Cardiac fibroblast (primary cell): ENCODE measurements around the gene MT1A.
A peak's percentile ranks its signal among the peaks of the same experiment; 100 is the strongest.
"Not testable (repeated sequence)": the region's sequence is repeated elsewhere in the genome, so short reads cannot be mapped to it uniquely, and the experiment has no call there.

Source experiments
- DNase-seq, 2 donors: peaks; one replicate each; pipeline versions ENCODE4 v3.0.0 to v3.0.0-alpha.2; 2010; ENCODE audit warnings: low read depth in 2 of 2
- H3K4me3 ChIP-seq, 2 donors: replicated peaks in 1 of 2; 1 replicate in 1 of 2; 2 replicates in 1 of 2; pipeline ENCODE4 v1.5.1; 2011; ENCODE audit warnings: low read depth in 2 of 2, low read length in 2 of 2, mild to moderate bottlenecking in 2 of 2, moderate library complexity in 1 of 2
- TF ChIP-seq, protein P1 (sequence below): IDR thresholded peaks from one replicate; pipeline ENCODE4 v1.5.1; 2011; ENCODE audit warnings: low read depth, mild to moderate bottlenecking, low read length, inconsistent platforms

The MT1A gene

DNA sequence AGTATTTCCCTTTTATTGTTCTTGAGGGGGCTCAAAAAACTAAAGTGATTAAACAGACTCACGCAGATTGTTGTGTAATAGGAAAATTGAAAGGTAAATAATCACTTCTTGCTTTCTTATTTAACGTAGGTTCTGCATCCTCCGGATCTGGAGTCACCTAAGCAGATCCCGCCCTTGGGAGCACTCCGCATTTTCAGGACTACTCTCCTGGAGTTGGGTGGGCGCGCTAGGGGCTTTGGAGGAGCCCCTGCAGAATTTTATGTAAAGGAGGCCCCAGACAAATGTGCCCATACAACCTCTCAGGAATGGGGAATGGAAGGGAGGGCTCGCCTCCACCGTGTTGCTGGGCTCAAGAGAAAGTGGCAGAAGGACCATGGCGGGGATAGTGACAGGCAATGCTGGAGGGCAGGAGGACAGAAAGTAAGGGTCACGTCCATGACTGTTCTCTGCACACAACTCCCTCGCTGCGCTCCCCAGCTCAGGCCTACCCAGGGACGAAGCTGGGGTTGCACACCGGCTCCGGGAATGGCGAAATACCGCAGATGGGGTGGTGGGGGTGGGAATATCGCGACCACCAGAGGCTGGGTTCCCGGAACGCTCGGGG lies 21.8 kb upstream of the MT1A start:
- no peak for DNase-seq
- TF ChIP-seq, protein P1, sequence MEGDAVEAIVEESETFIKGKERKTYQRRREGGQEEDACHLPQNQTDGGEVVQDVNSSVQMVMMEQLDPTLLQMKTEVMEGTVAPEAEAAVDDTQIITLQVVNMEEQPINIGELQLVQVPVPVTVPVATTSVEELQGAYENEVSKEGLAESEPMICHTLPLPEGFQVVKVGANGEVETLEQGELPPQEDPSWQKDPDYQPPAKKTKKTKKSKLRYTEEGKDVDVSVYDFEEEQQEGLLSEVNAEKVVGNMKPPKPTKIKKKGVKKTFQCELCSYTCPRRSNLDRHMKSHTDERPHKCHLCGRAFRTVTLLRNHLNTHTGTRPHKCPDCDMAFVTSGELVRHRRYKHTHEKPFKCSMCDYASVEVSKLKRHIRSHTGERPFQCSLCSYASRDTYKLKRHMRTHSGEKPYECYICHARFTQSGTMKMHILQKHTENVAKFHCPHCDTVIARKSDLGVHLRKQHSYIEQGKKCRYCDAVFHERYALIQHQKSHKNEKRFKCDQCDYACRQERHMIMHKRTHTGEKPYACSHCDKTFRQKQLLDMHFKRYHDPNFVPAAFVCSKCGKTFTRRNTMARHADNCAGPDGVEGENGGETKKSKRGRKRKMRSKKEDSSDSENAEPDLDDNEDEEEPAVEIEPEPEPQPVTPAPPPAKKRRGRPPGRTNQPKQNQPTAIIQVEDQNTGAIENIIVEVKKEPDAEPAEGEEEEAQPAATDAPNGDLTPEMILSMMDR = no peak
- peak overlapping the region; percentile 25 to 60 for H3K4me3 ChIP-seq

DNA sequence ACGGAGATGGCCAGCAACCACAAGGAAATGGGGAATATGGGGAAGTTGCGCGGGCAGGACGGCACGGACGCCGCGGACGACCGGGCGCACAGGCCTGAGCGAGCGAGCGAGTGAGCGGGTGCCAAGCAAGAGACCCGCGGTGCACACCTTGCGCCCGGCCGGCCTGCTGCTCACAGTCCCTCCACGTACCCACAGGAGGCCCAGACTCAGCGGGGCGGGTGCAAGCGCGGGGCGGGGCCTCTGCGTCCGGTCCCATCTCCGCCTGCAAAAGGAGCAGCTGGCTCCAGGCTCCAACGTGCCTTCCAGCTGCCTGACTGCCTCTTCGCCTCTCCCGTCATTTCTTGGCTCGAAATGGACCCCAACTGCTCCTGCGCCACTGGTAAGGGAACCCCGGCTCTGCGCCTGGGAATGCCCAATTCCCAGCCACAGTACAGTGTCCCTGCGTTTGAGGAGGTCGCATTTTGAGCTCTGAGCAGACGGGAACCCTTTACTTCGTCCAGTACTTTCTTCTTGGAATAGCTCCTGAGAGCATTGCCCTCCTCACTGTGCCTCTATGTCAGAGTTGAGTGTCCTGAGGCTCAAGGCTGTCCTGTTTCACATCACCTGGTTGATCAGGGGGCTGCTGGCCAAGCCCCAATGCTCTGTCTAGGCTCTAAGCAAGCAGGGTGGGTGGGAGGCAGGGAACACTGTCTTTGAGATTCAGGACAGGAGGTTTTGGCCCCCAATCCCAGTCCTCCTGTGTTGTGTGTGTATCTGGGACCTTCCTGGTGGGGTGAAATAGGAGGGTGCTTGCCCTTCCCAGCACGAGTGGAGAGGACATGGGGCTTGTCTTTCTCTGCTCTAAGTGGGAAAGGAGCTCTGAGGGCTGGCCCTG lies 21.0 kb upstream of the MT1A start:
- peak overlapping the region; percentile 25 to 60 for H3K4me3 ChIP-seq
- TF ChIP-seq, protein P1 = no peak
- peak; percentile 78 for DNase-seq

GRCh38 chr16:56618138-56618537 lies 20.3 kb upstream of the MT1A start:
- TF ChIP-seq, protein P1 = no peak
- peak overlapping the region in 1 of 2 donors; percentile 60 for H3K4me3 ChIP-seq
- DNase-seq = no peak

GRCh38 chr16:56620339-56620897 lies 18.0 kb upstream of the MT1A start:
- TF ChIP-seq, protein P1 = no peak

GRCh38 chr16:56621665-56622445 lies 16.6 kb upstream of the MT1A start:
- DNase-seq, H3K4me3 ChIP-seq: not testable (repeated sequence)

More at GRCh38 chr16:56620339-56620897, 18.0 kb upstream of the MT1A start:
- no peak for DNase-seq
- no peak overlapping the region for H3K4me3 ChIP-seq

GRCh38 chr16:56623184-56623583 lies 15.3 kb upstream of the MT1A start:
- DNase-seq, H3K4me3 ChIP-seq: not testable (repeated sequence)

GRCh38 chr16:56623637-56624036 lies 14.8 kb upstream of the MT1A start:
- DNase-seq = no peak
- no peak overlapping the region for H3K4me3 ChIP-seq
- TF ChIP-seq, protein P1 = no peak
